SK-N-MC (cell line): ENCODE results near the gene LRAT.

ENCODE experiments used
- DNase-seq: peaks from one replicate; pipeline ENCODE4 v3.0.0-alpha.2; 2011; ENCODE audit warnings: low read depth, low spot score
- H3K27ac ChIP-seq: fragments of 200-600 bp; sonication (generic); 2 replicates; pipeline ENCODE4 v1.5.1; 2016; ENCODE audit warnings: mixed run types
- H3K36me3 ChIP-seq: fragments of 200-600 bp; sonication (generic); 2 replicates; pipeline ENCODE4 v1.6.1; 2017; ENCODE audit warnings: antibody characterized with exemption, low read length, mixed read lengths; ENCODE audit not compliant: insufficient read depth
- H3K4me3 ChIP-seq: fragments of 200-600 bp; sonication (generic); 2 replicates; pipeline ENCODE4 v1.5.1; 2016
- H3K9ac ChIP-seq: fragments of 200-600 bp; sonication (generic); 2 replicates; pipeline ENCODE4 v1.8.0; 2017; ENCODE audit warnings: mixed run types, mixed read lengths; ENCODE audit not compliant: insufficient read length
- H3K9me3 ChIP-seq: fragments of 200-600 bp; sonication (generic); 2 replicates; pipeline ENCODE4 v1.6.1; 2017; ENCODE audit warnings: low read depth, mild to moderate bottlenecking, antibody characterized with exemption, low read length, moderate library complexity, mixed read lengths
- EZH2 ChIP-seq: fragments of 200-600 bp; sonication (generic); IDR thresholded peaks from one replicate; pipeline ENCODE4 v1.6.1; 2017; ENCODE audit warnings: antibody characterized with exemption
- FOXP2 ChIP-seq: optimal IDR thresholded peaks from 2 replicates; pipeline ENCODE3; 2011; ENCODE audit warnings: mild to moderate bottlenecking, moderate library complexity; ENCODE audit not compliant: insufficient read depth; ENCODE audit errors: extremely low read length, control extremely low read depth
- POLR2AphosphoS5 ChIP-seq: IDR thresholded peaks from 2 replicates; pipeline ENCODE4 v1.6.1; 2012; ENCODE audit warnings: mild to moderate bottlenecking, low read depth, low read length, borderline replicate concordance

Gene LRAT

GRCh38 chr4:154727540-154727939, 16.3 kb upstream of the LRAT start:
- TF ChIP-seq POLR2AphosphoS5 (no peak), EZH2 (no peak)
- H3K9me3 ChIP-seq: no peaks in the 10 kb centered on the region

GRCh38 chr4:154731756-154732155, 12.0 kb upstream of the LRAT start:
- no peak for DNase-seq
- H3K9me3 ChIP-seq: no peaks in the 10 kb centered on the region
- H3K4me3 ChIP-seq: no peak overlapping the region
- no peak for TF ChIP-seq EZH2
- no peak for TF ChIP-seq POLR2AphosphoS5
- no peak for TF ChIP-seq FOXP2
- no peak overlapping the region for H3K27ac ChIP-seq
- H3K9ac ChIP-seq: no peak overlapping the region
- H3K36me3 ChIP-seq: no peaks in the 10 kb centered on the region

More at GRCh38 chr4:154727540-154727939, 16.3 kb upstream of the LRAT start:
- Histone ChIP-seq H3K27ac (no peak overlapping the region), H3K4me3 (no peak overlapping the region), H3K9ac (no peak overlapping the region), H3K36me3 (no peaks in the 10 kb centered on the region)
- no peak for DNase-seq

GRCh38 chr4:154732669-154733068, 11.1 kb upstream of the LRAT start:
- TF ChIP-seq FOXP2 (no peak), POLR2AphosphoS5 (no peak), EZH2 (no peak)
- no peak overlapping the region for H3K4me3 ChIP-seq
- H3K36me3 ChIP-seq: no peaks in the 10 kb centered on the region
- no peaks in the 10 kb centered on the region for H3K9me3 ChIP-seq
- H3K27ac ChIP-seq: no peak overlapping the region
- no peak for DNase-seq
- H3K9ac ChIP-seq: no peak overlapping the region

- Histone ChIP-seq H3K36me3 (no peaks in the 10 kb centered on the region), H3K9ac (no peak overlapping the region), H3K27ac (no peak overlapping the region), H3K4me3 (no peak overlapping the region), H3K9me3 (no peaks in the 10 kb centered on the region)
- no peak for DNase-seq
- TF ChIP-seq FOXP2 (no peak), POLR2AphosphoS5 (no peak), EZH2 (no peak)
Observed at GRCh38 chr4:154736770-154737169, 7.0 kb upstream of the LRAT start.

- Histone ChIP-seq H3K27ac (no peak overlapping the region), H3K4me3 (no peak overlapping the region), H3K9ac (no peak overlapping the region), H3K36me3 (no peaks in the 10 kb centered on the region), H3K9me3 (no peaks in the 10 kb centered on the region)
- no peak for DNase-seq
- no peak for TF ChIP-seq EZH2
- no peak for TF ChIP-seq FOXP2
- no peak for TF ChIP-seq POLR2AphosphoS5
Observed at GRCh38 chr4:154738426-154738825, 5.4 kb upstream of the LRAT start.

GRCh38 chr4:154739111-154739510, 4.7 kb upstream of the LRAT start:
- no peak overlapping the region for H3K27ac ChIP-seq
- H3K9ac ChIP-seq: no peak overlapping the region
- no peak for TF ChIP-seq EZH2
- no peak for DNase-seq
- no peak overlapping the region for H3K4me3 ChIP-seq
- H3K36me3 ChIP-seq: no peaks in the 10 kb centered on the region
- no peaks in the 10 kb centered on the region for H3K9me3 ChIP-seq

- H3K9ac ChIP-seq: no peak overlapping the region
- no peak overlapping the region for H3K4me3 ChIP-seq
- no peaks in the 10 kb centered on the region for H3K36me3 ChIP-seq
- DNase-seq: no peak
- no peak overlapping the region for H3K27ac ChIP-seq
- TF ChIP-seq EZH2 (no peak), FOXP2 (no peak), POLR2AphosphoS5 (no peak)
- no peaks in the 10 kb centered on the region for H3K9me3 ChIP-seq
Observed at GRCh38 chr4:154740462-154740861, 3.3 kb upstream of the LRAT start.

- no peak for DNase-seq
- H3K36me3 ChIP-seq: no peaks in the 10 kb centered on the region
- H3K9ac ChIP-seq: no peak overlapping the region
- TF ChIP-seq FOXP2: no peak
- no peak for TF ChIP-seq POLR2AphosphoS5
- TF ChIP-seq EZH2: no peak
- no peak overlapping the region for H3K4me3 ChIP-seq
- H3K27ac ChIP-seq: no peak overlapping the region
- H3K9me3 ChIP-seq: no peaks in the 10 kb centered on the region
Observed at GRCh38 chr4:154741131-154741665, 2.6 kb upstream of the LRAT start.
